Panc1 (cell line): ENCODE data around the gene STK26. TPM values are rescaled to one million over a fixed set of nuclear protein-coding genes. Genes with fewer than 3 reads are reported as not detected.
"Not testable (repeated sequence)": the region's sequence is repeated elsewhere in the genome, so short reads cannot be mapped to it uniquely, and the experiment has no call there.

Experiments
- ATAC-seq: fragments of 200-7000 bp; cut with Tn5 transposase; 2 replicates; pipeline ENCODE4 v1.9.1; 2020; ENCODE audit warnings: mild to moderate bottlenecking, moderate library complexity
- BruUV-seq: library from RNA; stranded (reverse); fragments of 400-500 nt; replicated peaks from 2 replicates; lab custom pipeline; 2021; lab: Mats Ljungman, UMichigan
- CTCF ChIA-PET: fragments of 300-600 bp; sonication (Branson Sonifier 250); formaldehyde crosslinking; loops from one replicate; lab custom pipeline; 2022; ENCODE audit warnings: antibody characterized with exemption; lab: Charles Lee
- POLR2A ChIA-PET: fragments of 300-600 bp; sonication (Branson Sonifier 250); formaldehyde crosslinking; loops from one replicate; lab custom pipeline; 2022; ENCODE audit warnings: antibody characterized with exemption; lab: Charles Lee
- DNase-seq: peaks from one replicate; pipeline ENCODE4 v3.0.0-alpha.2; 2010; ENCODE audit warnings: low read depth, low spot score
- H3K27ac ChIP-seq: 2 replicates; pipeline ENCODE4 v1.5.1; 2011; ENCODE audit warnings: mild to moderate bottlenecking, low read length, inconsistent platforms
- H3K27me3 ChIP-seq: fragments of 200-500 bp; sonication (Bioruptor generic); 2 replicates; pipeline ENCODE4 v1.6.0; 2014; ENCODE audit warnings: low read length, inconsistent platforms; ENCODE audit not compliant: control insufficient read depth, insufficient read depth
- H3K36me3 ChIP-seq: fragments of 200-500 bp; sonication (Bioruptor generic); 2 replicates; pipeline ENCODE4 v1.5.1; 2014; ENCODE audit warnings: inconsistent platforms, mild to moderate bottlenecking, low read length, moderate library complexity; ENCODE audit not compliant: control insufficient read depth, insufficient read depth
- H3K4me1 ChIP-seq: 2 replicates; pipeline ENCODE4 v1.5.1; 2011; ENCODE audit warnings: inconsistent platforms, mild to moderate bottlenecking, low read length, moderate library complexity; ENCODE audit not compliant: control insufficient read depth, insufficient read depth
- H3K4me3 ChIP-seq, 2 experiments: 2 replicates each; pipeline ENCODE4 v1.5.1; 2011 to 2012; ENCODE audit warnings: low read depth in 2 of 2, low read length in 2 of 2, mild to moderate bottlenecking in 2 of 2, inconsistent platforms in 1 of 2, moderate library complexity in 1 of 2
- H3K9me3 ChIP-seq: fragments of 200-500 bp; sonication (Bioruptor generic); 2 replicates; pipeline ENCODE4 v1.5.1; 2014; ENCODE audit warnings: low read depth, mild to moderate bottlenecking, inconsistent platforms, low read length, moderate library complexity; ENCODE audit not compliant: control insufficient read depth, insufficient read depth
- POLR2AphosphoS5 ChIP-seq: IDR thresholded peaks from 2 replicates; pipeline ENCODE4 v1.6.1; 2012; ENCODE audit warnings: mild to moderate bottlenecking, low read depth, low read length, moderate library complexity
- SIN3A ChIP-seq: IDR thresholded peaks from 2 replicates; pipeline ENCODE4 v1.6.1; 2012; ENCODE audit warnings: low read depth, mild to moderate bottlenecking, low read length, moderate library complexity, borderline replicate concordance; ENCODE audit not compliant: insufficient read depth
- TCF7L2 ChIP-seq: IDR thresholded peaks from 2 replicates; pipeline ENCODE4 v1.6.1; 2011; ENCODE audit warnings: mild to moderate bottlenecking, low read depth, low read length, inconsistent platforms
- in situ Hi-C: cut with HindIII; loops from 2 replicates; pipeline ENCODE4 v1.10.0; 2016; ENCODE audit warnings: low sequenced_read_pairs, low pct_unique_long_range_greater_than_20kb
- intact Hi-C: fragments of 100-400 bp; cut with micrococcal nuclease; formaldehyde crosslinking; loops from one replicate; pipeline ENCODE4 v1.10.0; 2022; ENCODE audit not compliant: unreplicated experiment
- total RNA-seq: library from RNA; stranded (reverse); gene quantifications from one replicate; pipeline ENCODE4 v1.2.1, GENCODE V29; 2021; ENCODE audit not compliant: unreplicated experiment
- TF ChIP-seq, protein P1 (sequence below), 2 experiments: IDR thresholded peaks; 2 replicates each; pipeline ENCODE4 v1.6.1; 2011 to 2012; ENCODE audit warnings: low read depth in 2 of 2, control low read depth in 1 of 2, low read length in 1 of 2, mild to moderate bottlenecking in 1 of 2, moderate library complexity in 1 of 2; ENCODE audit not compliant: insufficient read depth in 1 of 2
- TF ChIP-seq, protein P2 (sequence below): fragments of 450-650 bp; IDR thresholded peaks from 2 replicates; pipeline ENCODE4 v1.5.1; 2017; ENCODE audit warnings: mild to moderate bottlenecking

The STK26 gene
- total RNA-seq, 1 experiment from 2014 or later, result 44.2 TPM

DNA sequence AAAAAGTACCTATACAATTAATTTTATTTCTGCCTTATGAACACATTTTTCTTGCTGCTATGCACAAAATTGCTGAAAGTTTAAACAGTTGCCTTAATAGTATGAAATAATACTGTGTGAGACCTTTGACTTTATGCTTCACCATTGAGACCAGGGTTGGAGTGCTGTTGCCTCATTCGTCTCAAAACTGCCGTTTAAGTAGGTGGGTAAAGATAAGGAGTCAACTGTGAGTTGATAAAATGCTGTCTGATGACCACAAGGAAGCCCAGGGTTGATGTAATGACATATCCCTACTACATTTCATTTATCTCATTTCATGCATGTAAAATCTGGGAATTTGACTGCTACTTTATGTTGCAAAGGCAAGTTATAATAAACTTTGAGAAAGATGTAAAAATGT, 23.4 kb downstream of the STK26 start:
- POLR2A ChIA-PET, result no interaction called here

GRCh38 chrX:132051778-132052177, 28.7 kb downstream of the STK26 start:
- CTCF ChIA-PET, H3K4me3 ChIP-seq, DNase-seq, H3K27ac ChIP-seq, intact Hi-C loops, in situ Hi-C loops, H3K36me3 ChIP-seq, ATAC-seq, H3K9me3 ChIP-seq, H3K27me3 ChIP-seq, POLR2A ChIA-PET, H3K4me1 ChIP-seq, BruUV-seq: not testable (repeated sequence)

More for the DNA sequence above, 23.4 kb downstream of the STK26 start:
- TF ChIP-seq POLR2AphosphoS5 (no peak), TCF7L2 (no peak), SIN3A (no peak)
- TF ChIP-seq, protein P1, sequence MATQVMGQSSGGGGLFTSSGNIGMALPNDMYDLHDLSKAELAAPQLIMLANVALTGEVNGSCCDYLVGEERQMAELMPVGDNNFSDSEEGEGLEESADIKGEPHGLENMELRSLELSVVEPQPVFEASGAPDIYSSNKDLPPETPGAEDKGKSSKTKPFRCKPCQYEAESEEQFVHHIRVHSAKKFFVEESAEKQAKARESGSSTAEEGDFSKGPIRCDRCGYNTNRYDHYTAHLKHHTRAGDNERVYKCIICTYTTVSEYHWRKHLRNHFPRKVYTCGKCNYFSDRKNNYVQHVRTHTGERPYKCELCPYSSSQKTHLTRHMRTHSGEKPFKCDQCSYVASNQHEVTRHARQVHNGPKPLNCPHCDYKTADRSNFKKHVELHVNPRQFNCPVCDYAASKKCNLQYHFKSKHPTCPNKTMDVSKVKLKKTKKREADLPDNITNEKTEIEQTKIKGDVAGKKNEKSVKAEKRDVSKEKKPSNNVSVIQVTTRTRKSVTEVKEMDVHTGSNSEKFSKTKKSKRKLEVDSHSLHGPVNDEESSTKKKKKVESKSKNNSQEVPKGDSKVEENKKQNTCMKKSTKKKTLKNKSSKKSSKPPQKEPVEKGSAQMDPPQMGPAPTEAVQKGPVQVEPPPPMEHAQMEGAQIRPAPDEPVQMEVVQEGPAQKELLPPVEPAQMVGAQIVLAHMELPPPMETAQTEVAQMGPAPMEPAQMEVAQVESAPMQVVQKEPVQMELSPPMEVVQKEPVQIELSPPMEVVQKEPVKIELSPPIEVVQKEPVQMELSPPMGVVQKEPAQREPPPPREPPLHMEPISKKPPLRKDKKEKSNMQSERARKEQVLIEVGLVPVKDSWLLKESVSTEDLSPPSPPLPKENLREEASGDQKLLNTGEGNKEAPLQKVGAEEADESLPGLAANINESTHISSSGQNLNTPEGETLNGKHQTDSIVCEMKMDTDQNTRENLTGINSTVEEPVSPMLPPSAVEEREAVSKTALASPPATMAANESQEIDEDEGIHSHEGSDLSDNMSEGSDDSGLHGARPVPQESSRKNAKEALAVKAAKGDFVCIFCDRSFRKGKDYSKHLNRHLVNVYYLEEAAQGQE (IDR thresholded peaks at IDR 0.05; ENCODE audit: insufficient read depth in 1 of 2, low read depth in 2 of 2, low read length in 1 of 2), result no peak
- TF ChIP-seq, protein P2, sequence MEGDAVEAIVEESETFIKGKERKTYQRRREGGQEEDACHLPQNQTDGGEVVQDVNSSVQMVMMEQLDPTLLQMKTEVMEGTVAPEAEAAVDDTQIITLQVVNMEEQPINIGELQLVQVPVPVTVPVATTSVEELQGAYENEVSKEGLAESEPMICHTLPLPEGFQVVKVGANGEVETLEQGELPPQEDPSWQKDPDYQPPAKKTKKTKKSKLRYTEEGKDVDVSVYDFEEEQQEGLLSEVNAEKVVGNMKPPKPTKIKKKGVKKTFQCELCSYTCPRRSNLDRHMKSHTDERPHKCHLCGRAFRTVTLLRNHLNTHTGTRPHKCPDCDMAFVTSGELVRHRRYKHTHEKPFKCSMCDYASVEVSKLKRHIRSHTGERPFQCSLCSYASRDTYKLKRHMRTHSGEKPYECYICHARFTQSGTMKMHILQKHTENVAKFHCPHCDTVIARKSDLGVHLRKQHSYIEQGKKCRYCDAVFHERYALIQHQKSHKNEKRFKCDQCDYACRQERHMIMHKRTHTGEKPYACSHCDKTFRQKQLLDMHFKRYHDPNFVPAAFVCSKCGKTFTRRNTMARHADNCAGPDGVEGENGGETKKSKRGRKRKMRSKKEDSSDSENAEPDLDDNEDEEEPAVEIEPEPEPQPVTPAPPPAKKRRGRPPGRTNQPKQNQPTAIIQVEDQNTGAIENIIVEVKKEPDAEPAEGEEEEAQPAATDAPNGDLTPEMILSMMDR, result no peak
- H3K9me3 ChIP-seq, result no peaks in the 10 kb centered on the region
- no TSS peak for BruUV-seq
- intact Hi-C loops (no loop called here), in situ Hi-C loops (no loop called here)
- H3K4me3 ChIP-seq, result no peak overlapping the region
- no peaks in the 10 kb centered on the region for H3K27me3 ChIP-seq
- H3K27ac ChIP-seq, result no peak overlapping the region
- H3K4me1 ChIP-seq, result no peaks in the 10 kb centered on the region; the same call in 1 of the 2 replicates
- H3K36me3 ChIP-seq, result no peaks in the 10 kb centered on the region
- CTCF ChIA-PET, result no interaction called here
- no peak for DNase-seq
- ATAC-seq, result no peak

- H3K36me3 ChIP-seq, result no peaks in the 10 kb centered on the region
- H3K9me3 ChIP-seq, result no peaks in the 10 kb centered on the region
- intact Hi-C loops (no loop called here), in situ Hi-C loops (no loop called here)
- BruUV-seq, result no TSS peak
- H3K4me1 ChIP-seq, result no peaks in the 10 kb centered on the region
- DNase-seq, result no peak
- ChIA-PET POLR2A (no interaction called here), CTCF (no interaction called here)
- H3K4me3 ChIP-seq, result no peak overlapping the region
- no peak overlapping the region for H3K27ac ChIP-seq
- H3K27me3 ChIP-seq, result no peaks in the 10 kb centered on the region
- ATAC-seq, result no peak
- TF ChIP-seq SIN3A, result no peak
- TF ChIP-seq, protein P2, result no peak
- TF ChIP-seq POLR2AphosphoS5, result no peak
- TF ChIP-seq, protein P1 (IDR thresholded peaks at IDR 0.05; ENCODE audit: insufficient read depth in 1 of 2, low read depth in 2 of 2, low read length in 1 of 2), result no peak
- no peak for TF ChIP-seq TCF7L2
Observed at GRCh38 chrX:132058050-132058449, 34.9 kb downstream of the STK26 start.
